ENCODE data around the gene PBXIP1. TPM values are rescaled to one million over a fixed set of nuclear protein-coding genes. Genes with fewer than 3 reads are reported as not detected.

PBXIP1 gene
- polyA plus RNA-seq, 3 donors: 23.1 to 31.7 (median 24.0) TPM

- H3K9ac ChIP-seq (ENCODE audit: insufficient read depth, low read length, poor library complexity, severe bottlenecking): no peak overlapping the region
- H3K36me3 ChIP-seq (replicated peaks in 1 of 2; ENCODE audit: control insufficient read depth in 1 of 2, insufficient read depth in 2 of 2, low read length in 2 of 2): peaks cover 68 to 69% of the 10 kb centered on the region in 2 donors
- H3K4me2 ChIP-seq (replicated peaks; ENCODE audit: extremely low read depth, low read length, poor library complexity, severe bottlenecking): no peak overlapping the region
- H3K4me1 Mint-ChIP-seq: peaks cover 24% of the 10 kb centered on the region
- TF ChIP-seq CTCF (IDR thresholded peaks at IDR 0.05): no peak
- H3K4me3 ChIP-seq (replicated peaks in 1 of 3; ENCODE audit: low read depth in 2 of 3, low read length in 3 of 3): no peak overlapping the region
- H3K4me3 Mint-ChIP-seq: no peak overlapping the region
- no peak for DNase-seq
- no peaks in the 10 kb centered on the region for H3K27me3 ChIP-seq (ENCODE audit: control insufficient read depth in 2 of 2, insufficient read depth in 2 of 2, low read length in 2 of 2)
- peaks cover 46% of the 10 kb centered on the region for H3K79me2 ChIP-seq (ENCODE audit: insufficient read depth, low read length)
- H2AFZ ChIP-seq (ENCODE audit: insufficient read depth, low read depth, low read length, poor library complexity, severe bottlenecking): no peak overlapping the region
- H3K9me3 Mint-ChIP-seq: no peaks in the 10 kb centered on the region
- WGBS (ENCODE audit: insufficient coverage): 96% methylated on average over 8 of the region's 8 CpGs
- peaks cover 17 to 30% of the 10 kb centered on the region in 2 donors for H3K4me1 ChIP-seq (ENCODE audit: control insufficient read depth in 1 of 2, insufficient read depth in 2 of 2, low read length in 2 of 2)
- H3K9me3 ChIP-seq (replicated peaks in 1 of 2; ENCODE audit: control insufficient read depth in 1 of 2, insufficient read depth in 1 of 2, low read length in 2 of 2): no peaks in the 10 kb centered on the region
- H3K27me3 Mint-ChIP-seq (ENCODE audit: low read depth in 3 of 3): peaks cover 0 to 4% (median 0%) of the 10 kb centered on the region in 3 donors
- no peak overlapping the region for H3K27ac ChIP-seq (ENCODE audit: low read depth in 1 of 2, low read length in 2 of 2)
- peak overlapping the region in 2 of 7 donors; percentile 31 to 68 for H3K27ac Mint-ChIP-seq
- H4K20me1 ChIP-seq (ENCODE audit: insufficient read depth, low read length): peaks cover 66% of the 10 kb centered on the region
- H3K36me3 Mint-ChIP-seq: peaks cover 53 to 65% of the 10 kb centered on the region in 2 donors
- intact Hi-C loops (cut with micrococcal nuclease): loop anchor here (5.0 kb wide), 2 partner anchors 39 to 54 kb away; partner anchors contain the start of gene ZBTB7B (in 2 of the 2)
Observed at GRCh38 chr1:154963643-154964042, 7.7 kb upstream of the PBXIP1 start.

- Histone ChIP-seq H3K4me1 (ENCODE audit: control insufficient read depth in 1 of 2, insufficient read depth in 2 of 2, low read length in 2 of 2) (peaks cover 17 to 30% of the 10 kb centered on the region in 2 donors), H3K79me2 (ENCODE audit: insufficient read depth, low read length) (peaks cover 48% of the 10 kb centered on the region), H3K9me3 (replicated peaks in 1 of 2; ENCODE audit: control insufficient read depth in 1 of 2, insufficient read depth in 1 of 2, low read length in 2 of 2) (no peaks in the 10 kb centered on the region), H3K36me3 (replicated peaks in 1 of 2; ENCODE audit: control insufficient read depth in 1 of 2, insufficient read depth in 2 of 2, low read length in 2 of 2) (peaks cover 62 to 69% of the 10 kb centered on the region in 2 donors), H2AFZ (ENCODE audit: insufficient read depth, low read depth, low read length, poor library complexity, severe bottlenecking) (no peak overlapping the region), H3K27ac (ENCODE audit: low read depth in 1 of 2, low read length in 2 of 2) (no peak overlapping the region), H3K4me3 (replicated peaks in 1 of 3; ENCODE audit: low read depth in 2 of 3, low read length in 3 of 3) (no peak overlapping the region), H3K9ac (ENCODE audit: insufficient read depth, low read length, poor library complexity, severe bottlenecking) (no peak overlapping the region), H4K20me1 (ENCODE audit: insufficient read depth, low read length) (peaks cover 58% of the 10 kb centered on the region), H3K27me3 (ENCODE audit: control insufficient read depth in 2 of 2, insufficient read depth in 2 of 2, low read length in 2 of 2) (no peaks in the 10 kb centered on the region), H3K4me2 (replicated peaks; ENCODE audit: extremely low read depth, low read length, poor library complexity, severe bottlenecking) (no peak overlapping the region)
- H3K9me3 Mint-ChIP-seq: no peaks in the 10 kb centered on the region
- no peak for DNase-seq
- peak overlapping the region in 1 of 7 donors; percentile 82 for H3K27ac Mint-ChIP-seq
- TF ChIP-seq CTCF (IDR thresholded peaks at IDR 0.05): no peak
- 90% methylated on average over 2 of the region's 6 CpGs for WGBS (ENCODE audit: insufficient coverage)
- intact Hi-C loops (cut with micrococcal nuclease): loop anchor here (5.0 kb wide), 2 partner anchors 39 to 54 kb away; partner anchors contain the start of gene ZBTB7B (in 2 of the 2)
- H3K4me3 Mint-ChIP-seq: no peak overlapping the region
- peaks cover 49 to 61% of the 10 kb centered on the region in 2 donors for H3K36me3 Mint-ChIP-seq
- H3K27me3 Mint-ChIP-seq (ENCODE audit: low read depth in 3 of 3): peaks cover 0 to 4% (median 0%) of the 10 kb centered on the region in 3 donors
- peaks cover 24% of the 10 kb centered on the region for H3K4me1 Mint-ChIP-seq
Observed at GRCh38 chr1:154962795-154963330, 7.0 kb upstream of the PBXIP1 start.
